Measurements from ENCODE around the gene ARPC5L. TPM values are rescaled to one million over a fixed set of nuclear protein-coding genes. Genes with fewer than 3 reads are reported as not detected.
"Not testable (repeated sequence)": the region's sequence is repeated elsewhere in the genome, so short reads cannot be mapped to it uniquely, and the experiment has no call there.

ARPC5L gene
- total RNA-seq, 6 experiments from 2014 or later = 15.2 to 25.7 (median 20.6) TPM

DNA sequence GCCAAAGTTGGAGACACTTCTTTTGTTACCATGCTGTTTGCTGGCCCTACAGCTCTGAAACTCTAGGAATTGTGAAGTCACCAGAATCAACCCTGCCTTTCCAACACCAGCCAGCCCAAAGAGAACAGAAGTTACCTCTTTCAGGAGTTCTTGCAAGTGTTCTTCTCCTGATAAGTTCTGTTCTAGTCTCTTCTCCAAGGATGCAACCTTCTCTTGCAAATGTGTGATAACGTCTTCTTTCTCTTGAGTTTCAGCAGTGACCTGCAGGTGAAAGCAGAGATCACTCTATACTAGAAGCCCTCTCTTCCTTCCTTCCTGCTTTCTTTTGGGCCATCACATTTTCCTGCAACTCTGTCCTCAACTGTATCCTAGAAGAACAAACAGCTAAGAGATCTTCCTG, 49.8 kb downstream of the ARPC5L start:
- Histone ChIP-seq H3K4me1 (no peaks in the 10 kb centered on the region), H3K9me3 (no peaks in the 10 kb centered on the region), H3K36me3 (peaks cover 0 to 31% (median 14%) of the 10 kb centered on the region in 4 donors), H3K27ac (no peak overlapping the region), H3K4me3 (no peak overlapping the region), H3K27me3 (no peaks in the 10 kb centered on the region)
- DNase-seq = no peak
- 75% methylated on average over 1 of the region's 1 CpG for WGBS (ENCODE audit: insufficient coverage, low coverage, low lambda C conversion rate, missing lambda C conversion rate)
- TF ChIP-seq POLR2A (IDR thresholded peaks at IDR 0.05) = no peak
- TF ChIP-seq, protein P1, sequence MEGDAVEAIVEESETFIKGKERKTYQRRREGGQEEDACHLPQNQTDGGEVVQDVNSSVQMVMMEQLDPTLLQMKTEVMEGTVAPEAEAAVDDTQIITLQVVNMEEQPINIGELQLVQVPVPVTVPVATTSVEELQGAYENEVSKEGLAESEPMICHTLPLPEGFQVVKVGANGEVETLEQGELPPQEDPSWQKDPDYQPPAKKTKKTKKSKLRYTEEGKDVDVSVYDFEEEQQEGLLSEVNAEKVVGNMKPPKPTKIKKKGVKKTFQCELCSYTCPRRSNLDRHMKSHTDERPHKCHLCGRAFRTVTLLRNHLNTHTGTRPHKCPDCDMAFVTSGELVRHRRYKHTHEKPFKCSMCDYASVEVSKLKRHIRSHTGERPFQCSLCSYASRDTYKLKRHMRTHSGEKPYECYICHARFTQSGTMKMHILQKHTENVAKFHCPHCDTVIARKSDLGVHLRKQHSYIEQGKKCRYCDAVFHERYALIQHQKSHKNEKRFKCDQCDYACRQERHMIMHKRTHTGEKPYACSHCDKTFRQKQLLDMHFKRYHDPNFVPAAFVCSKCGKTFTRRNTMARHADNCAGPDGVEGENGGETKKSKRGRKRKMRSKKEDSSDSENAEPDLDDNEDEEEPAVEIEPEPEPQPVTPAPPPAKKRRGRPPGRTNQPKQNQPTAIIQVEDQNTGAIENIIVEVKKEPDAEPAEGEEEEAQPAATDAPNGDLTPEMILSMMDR (IDR thresholded peaks at IDR 0.05) = no peak
- no peak for ATAC-seq
- intact Hi-C loops (cut with DNase I) = no loop called here

DNA sequence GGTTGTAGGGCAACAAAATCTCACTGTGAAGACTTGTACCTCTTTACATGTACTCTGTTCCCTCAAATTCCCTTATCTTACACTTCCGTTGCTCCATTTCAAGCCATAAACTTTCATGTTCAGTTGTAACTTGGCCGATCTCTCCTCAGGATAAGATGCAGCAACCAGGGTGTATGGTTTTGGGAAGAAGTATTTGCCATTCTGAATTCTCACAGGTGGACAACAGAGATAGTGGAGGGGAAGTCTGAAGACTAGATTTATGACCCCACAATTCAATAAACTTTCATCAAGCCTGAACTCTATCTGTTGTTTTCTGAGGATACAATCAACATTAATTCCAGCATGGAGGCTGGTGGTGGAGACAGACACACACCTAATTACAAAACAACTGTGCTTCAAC, 51.4 kb downstream of the ARPC5L start:
- peaks cover 0 to 22% (median 12%) of the 10 kb centered on the region in 4 donors for H3K36me3 ChIP-seq
- no peak for ATAC-seq

DNA sequence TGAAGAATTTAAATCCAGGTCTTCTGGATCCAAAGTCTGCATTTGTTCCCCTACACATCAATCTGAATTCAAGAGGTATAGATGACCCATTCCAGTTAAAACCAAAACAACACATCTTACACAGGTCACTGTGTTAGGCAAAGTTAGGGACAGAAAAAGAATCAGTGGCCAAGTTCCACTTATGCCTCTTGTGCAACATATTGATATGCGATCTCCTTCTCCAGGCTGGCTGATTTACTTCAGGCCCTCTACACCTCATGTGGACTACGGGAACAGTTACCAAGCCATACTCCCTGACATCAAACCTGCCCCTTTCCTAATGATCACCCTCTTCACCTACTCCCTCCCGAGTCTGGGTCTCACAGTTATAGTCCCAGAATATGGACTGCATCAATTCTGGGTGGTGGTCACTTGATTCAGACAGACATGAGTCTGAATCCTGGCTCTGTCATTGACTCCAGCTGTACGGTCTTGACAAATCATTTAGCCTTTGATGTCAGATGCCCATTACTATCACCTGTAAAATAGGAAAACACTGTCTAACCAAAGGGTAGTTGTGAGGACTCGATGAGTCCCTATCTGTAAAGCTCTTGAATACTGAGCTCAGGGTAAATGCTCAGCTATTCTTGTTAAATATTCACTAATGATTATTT, 52.9 kb downstream of the ARPC5L start:
- Histone ChIP-seq H3K36me3 (peaks cover 0 to 29% (median 15%) of the 10 kb centered on the region in 4 donors), H3K27ac (no peak overlapping the region), H3K4me1 (no peaks in the 10 kb centered on the region), H3K9me3 (no peaks in the 10 kb centered on the region), H3K4me3 (no peak overlapping the region), H3K27me3 (no peaks in the 10 kb centered on the region)
- DNase-seq (no peak), ATAC-seq (no peak)
- no peak for TF ChIP-seq POLR2A (IDR thresholded peaks at IDR 0.05)
- TF ChIP-seq, protein P1 (IDR thresholded peaks at IDR 0.05) = no peak
- intact Hi-C loops (cut with DNase I) = no loop called here
- WGBS (ENCODE audit: insufficient coverage, low coverage, low lambda C conversion rate, missing lambda C conversion rate) = 94% methylated on average over 5 of the region's 5 CpGs

More for the DNA sequence above, 51.4 kb downstream of the ARPC5L start:
- no peak overlapping the region for H3K4me3 ChIP-seq
- H3K27me3 ChIP-seq = no peaks in the 10 kb centered on the region
- no peaks in the 10 kb centered on the region for H3K4me1 ChIP-seq
- intact Hi-C loops (cut with DNase I) = no loop called here
- no peak for DNase-seq
- no peaks in the 10 kb centered on the region for H3K9me3 ChIP-seq
- H3K27ac ChIP-seq = no peak overlapping the region
- 96% methylated on average over 2 of the region's 2 CpGs for WGBS (ENCODE audit: insufficient coverage, low coverage, low lambda C conversion rate, missing lambda C conversion rate)
- TF ChIP-seq, protein P1 (IDR thresholded peaks at IDR 0.05) = no peak
- no peak for TF ChIP-seq POLR2A (IDR thresholded peaks at IDR 0.05)

DNA sequence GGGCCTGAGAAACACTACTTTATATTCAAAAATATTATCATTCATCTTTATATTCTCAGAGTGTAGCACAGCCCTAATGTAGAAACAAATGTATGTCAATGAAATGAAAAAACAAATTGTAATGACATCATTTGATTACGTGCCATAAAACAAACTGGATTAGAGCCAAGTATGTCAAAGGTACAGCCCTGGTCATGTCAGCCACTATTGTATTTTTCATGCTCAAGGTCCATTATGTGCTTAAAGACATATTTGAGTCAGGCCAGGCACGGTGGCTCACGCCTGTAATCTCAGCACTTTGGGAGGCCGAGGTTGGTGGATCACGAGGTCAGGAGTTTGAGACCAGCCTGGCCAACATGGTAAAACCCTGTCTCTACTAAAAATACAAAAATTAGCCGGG, 58.5 kb downstream of the ARPC5L start:
- intact Hi-C loops (cut with DNase I); H3K4me3 ChIP-seq; H3K9me3 ChIP-seq; H3K27ac ChIP-seq; H3K27me3 ChIP-seq; H3K4me1 ChIP-seq; DNase-seq: not testable (repeated sequence)
- 81% methylated on average over 5 of the region's 6 CpGs for WGBS (ENCODE audit: insufficient coverage, low coverage, low lambda C conversion rate, missing lambda C conversion rate)
- H3K36me3 ChIP-seq = peaks cover 0 to 42% (median 8%) of the 10 kb centered on the region in 4 donors
- ATAC-seq = peak in 2 of 4 donors; percentile 40 to 45

Small RNAs within 50 kb of the gene (small RNA-seq; reads per million reads assigned to genes)
- gene RNU4-82P = 0 reads per million in 2 experiments

Other genes with a start within 250 kb of the ARPC5L start
- gene NR6A1, start 90.8 kb upstream of the ARPC5L start, total RNA-seq = 1 to 10 TPM; 1.3 to 3.6 (median 1.9) TPM
- under 1 TPM; 0.12 to 0.74 (median 0.40) TPM for gene OLFML2A, start 85.0 kb upstream of the ARPC5L start, total RNA-seq
- gene WDR38, start 8.7 kb upstream of the ARPC5L start, total RNA-seq = not detected
- gene RPL35, start 173 bp upstream of the ARPC5L start, total RNA-seq = 1,000 to 10,000 TPM in 2 of 6 experiments, 100 to 1,000 TPM in 4; 372 to 1,299 (median 414) TPM
- 10 to 100 TPM; 10.2 to 16.2 (median 12.5) TPM for gene GOLGA1, start 79.0 kb downstream of the ARPC5L start, total RNA-seq

Measured in right lobe of liver (tissue), 6 donors.